GM19035 (cell line): ENCODE results near the gene OR2L5.

Source experiments
- ATAC-seq: cut with Tn5 transposase; IDR thresholded peaks from one replicate; pipeline ENCODE4 v1.9.1; 2021; ENCODE audit not compliant: unreplicated experiment

Gene OR2L5, protein sequence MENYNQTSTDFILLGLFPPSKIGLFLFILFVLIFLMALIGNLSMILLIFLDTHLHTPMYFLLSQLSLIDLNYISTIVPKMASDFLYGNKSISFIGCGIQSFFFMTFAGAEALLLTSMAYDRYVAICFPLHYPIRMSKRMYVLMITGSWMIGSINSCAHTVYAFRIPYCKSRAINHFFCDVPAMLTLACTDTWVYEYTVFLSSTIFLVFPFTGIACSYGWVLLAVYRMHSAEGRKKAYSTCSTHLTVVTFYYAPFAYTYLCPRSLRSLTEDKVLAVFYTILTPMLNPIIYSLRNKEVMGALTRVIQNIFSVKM

GRCh38 chr1:248013229-248013710, at the start of gene OR2L5:
Gene OR2L5, plus strand, starts transcription at chr1:248013660. Its CDS starts 8,288 bp downstream, at chr1:248021948.
- no peak for ATAC-seq

DNA sequence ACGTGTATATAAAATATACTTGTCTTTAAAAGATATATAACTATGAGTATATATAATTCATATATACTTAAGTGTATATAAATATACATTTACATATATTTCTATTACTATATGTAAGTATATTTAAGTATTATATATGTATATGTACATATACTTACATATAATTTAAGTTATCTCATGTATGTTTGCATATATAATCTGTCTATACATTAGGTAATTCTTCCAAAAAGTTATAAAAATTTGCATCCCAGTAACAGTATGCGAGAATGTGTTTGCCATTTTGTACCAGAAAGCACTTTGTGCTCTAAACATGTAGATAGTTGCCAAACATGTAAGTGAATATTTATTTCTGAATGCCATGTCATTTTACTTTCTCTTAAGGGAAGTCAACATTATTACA, 48.5 kb upstream of the OR2L5 start, which contains the start of gene OR2AK2:
Gene OR2AK2, plus strand, starts transcription at position 301 of the 400 bp plus-strand sequence. CDS start 144 bp downstream, outside the sequence.
- no peak for ATAC-seq

DNA sequence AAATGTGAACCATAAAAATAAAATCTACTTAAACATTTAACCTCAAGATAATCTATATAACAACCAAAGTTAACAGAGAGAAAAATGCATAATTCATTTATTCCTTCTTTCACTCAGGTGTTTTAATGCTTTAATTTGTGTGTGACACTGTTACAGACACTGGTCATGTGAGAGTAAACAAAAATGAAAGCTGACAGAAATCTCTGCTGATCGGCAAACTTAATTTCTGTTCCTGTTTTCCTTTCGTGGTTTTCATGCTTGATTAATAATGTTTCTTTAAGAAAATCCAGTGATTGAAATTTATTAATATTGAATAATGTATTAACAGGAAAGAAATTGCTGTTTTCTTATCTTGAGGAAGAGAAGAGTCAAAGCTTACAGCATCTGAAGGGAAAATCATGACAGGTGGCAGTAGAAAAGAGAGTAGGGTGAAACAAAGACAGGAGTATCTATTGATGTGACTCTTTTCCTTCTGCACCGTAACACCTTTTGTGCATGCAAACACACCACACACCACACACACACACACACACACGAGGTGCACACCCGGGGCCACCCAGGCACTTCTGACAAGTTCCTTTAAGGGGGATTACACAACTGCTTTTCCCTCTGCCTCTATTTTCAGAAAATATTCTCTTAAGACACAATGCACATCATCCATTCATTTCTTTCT, 46.8 kb upstream of the OR2L5 start:
- ATAC-seq = no peak

- no peak for ATAC-seq
Observed at GRCh38 chr1:247992986-247993385, 20.5 kb upstream of the OR2L5 start.

DNA sequence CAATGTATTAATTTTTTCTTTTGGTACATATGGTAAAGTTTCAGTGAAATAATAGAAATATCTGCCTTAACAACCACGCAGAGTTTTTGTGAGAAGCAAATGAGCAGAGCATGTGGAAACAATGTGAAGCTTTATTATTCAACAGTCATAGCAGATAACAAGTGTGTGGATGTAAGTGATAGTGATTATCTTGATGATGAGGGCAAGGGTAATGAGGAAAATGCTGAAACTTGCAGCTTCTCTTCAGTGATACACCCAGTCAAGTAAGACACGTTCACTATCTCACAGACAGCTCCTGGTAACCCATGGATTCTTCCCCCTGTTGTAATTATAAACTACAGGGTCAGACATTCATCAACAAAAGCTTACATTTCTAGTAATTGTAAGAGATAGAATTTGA, 14.6 kb upstream of the OR2L5 start:
- ATAC-seq = no peak

GRCh38 chr1:248000169-248000568, 13.3 kb upstream of the OR2L5 start:
- no peak for ATAC-seq

DNA sequence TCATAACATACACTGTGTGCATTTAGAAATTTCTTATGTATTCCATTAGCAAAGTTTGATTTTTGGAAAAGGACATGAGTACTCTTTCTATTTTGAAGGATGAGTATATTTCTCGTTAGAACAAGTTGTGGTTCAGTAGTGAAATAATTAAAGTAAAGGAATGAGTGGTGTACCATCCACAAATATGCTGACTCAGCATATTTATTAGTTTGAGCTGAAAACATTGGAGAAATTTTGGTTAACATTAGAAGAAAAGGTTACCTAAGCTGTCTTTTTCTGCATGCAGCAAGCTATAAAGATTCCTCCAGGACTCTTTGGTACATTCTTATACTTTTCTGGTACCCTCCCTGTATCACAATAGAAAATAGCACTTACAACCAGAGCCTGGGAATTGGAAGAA, 5.7 kb upstream of the OR2L5 start:
- ATAC-seq = no peak

DNA sequence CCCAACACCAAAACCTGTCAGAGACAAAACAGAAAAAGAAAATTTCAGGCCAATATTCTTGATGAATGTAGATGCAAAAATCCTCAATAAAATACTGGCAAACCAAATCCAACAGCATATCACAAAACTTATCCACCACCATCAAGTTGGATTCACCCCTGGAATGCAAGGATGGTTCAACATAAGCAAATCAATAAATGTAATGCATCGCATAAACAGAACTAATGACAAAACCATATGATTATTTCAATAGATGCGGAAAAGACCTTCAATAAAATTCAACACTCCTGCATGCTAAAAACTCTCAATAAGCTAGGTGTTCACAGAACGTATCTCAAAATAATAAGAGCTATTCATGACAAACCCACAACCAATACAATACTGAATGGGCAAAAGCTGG, 3.8 kb upstream of the OR2L5 start:
- ATAC-seq = no peak

DNA sequence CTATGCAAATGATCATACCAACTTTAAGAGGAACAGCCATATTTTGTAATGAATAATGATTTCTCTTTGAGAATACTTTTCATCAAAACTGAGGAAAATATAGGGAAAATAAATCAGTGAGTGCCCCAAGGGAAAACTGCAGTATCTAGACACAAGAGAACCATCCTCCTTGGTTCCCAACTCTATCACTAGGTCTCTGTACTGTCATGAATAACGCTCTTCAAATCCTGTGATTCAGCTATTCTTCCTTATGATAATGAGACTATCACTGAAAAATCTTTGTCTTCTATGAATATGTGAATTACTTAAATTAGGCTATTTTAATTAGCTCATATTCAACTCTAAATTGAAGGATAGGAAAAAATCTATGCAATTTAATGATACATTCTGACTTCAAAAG, 2.3 kb downstream of the OR2L5 start:
- no peak for ATAC-seq

- no peak for ATAC-seq
Observed at GRCh38 chr1:248029770-248030169, 16.3 kb downstream of the OR2L5 start, which contains the start of gene OR2L2. Gene OR2L2, plus strand, starts transcription at chr1:248030070. Its CDS starts 8,198 bp downstream, at chr1:248038268.

DNA sequence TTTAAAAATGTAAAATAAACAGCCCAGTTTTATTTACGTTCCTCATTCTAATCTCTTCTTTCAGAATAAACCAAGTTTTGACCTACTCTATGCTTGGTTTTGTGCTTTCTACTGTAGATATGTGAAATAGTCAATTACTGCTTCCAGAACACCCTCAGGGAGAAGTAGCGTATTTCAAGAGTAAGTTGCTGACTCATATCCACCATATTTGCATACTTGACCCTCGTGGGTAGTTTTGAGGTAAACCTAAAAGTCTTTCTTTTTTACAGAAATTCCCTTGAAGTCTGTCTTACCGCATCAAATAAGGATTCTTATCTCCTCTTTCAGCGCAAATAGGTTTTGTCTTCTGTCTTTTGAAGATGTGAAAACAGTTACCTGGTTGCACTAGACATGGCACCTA, 31.7 kb downstream of the OR2L5 start:
- no peak for ATAC-seq

DNA sequence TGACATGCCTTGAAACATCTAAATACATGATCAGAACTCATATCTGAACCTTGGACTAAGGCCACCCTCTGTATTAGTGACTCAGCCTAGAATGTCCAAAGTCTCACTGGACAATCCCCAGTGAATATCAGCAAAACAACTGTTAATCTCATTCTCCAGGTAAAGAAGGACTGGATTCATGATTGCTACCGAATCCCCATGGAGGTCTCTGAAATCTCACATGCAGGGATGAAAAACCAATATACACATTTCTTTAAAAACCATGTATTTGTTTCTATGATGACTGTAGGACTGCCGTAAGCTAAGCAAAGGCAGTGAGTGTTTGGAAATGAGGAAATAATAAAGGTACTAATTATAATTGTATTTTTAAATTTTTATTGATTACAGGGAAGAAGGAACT, 33.1 kb downstream of the OR2L5 start, which contains the start of gene OR2L3:
Gene OR2L3, plus strand, starts transcription at position 301 of the 400 bp plus-strand sequence. CDS start 13,846 bp downstream, outside the sequence.
- ATAC-seq = no peak

DNA sequence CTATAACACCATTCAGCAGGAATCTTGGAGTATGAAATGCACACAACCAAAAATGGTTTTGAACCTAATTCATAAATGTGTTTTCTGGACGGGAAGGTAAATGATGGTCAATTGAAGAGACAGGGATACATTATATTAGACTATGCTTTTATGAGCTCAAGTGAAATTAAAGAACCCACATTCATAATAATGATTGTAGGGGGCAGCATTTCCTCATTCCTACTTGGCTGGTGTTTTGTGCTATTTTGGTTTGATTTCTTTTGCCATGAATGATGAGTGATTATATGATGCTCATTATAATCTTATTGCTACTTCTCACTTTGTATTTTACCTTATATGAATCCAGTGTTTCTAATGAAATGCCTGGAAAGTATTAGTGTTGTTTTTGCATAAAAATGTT, 33.5 kb downstream of the OR2L5 start:
- no peak for ATAC-seq

GRCh38 chr1:248054671-248055070, 41.2 kb downstream of the OR2L5 start:
- no peak for ATAC-seq

DNA sequence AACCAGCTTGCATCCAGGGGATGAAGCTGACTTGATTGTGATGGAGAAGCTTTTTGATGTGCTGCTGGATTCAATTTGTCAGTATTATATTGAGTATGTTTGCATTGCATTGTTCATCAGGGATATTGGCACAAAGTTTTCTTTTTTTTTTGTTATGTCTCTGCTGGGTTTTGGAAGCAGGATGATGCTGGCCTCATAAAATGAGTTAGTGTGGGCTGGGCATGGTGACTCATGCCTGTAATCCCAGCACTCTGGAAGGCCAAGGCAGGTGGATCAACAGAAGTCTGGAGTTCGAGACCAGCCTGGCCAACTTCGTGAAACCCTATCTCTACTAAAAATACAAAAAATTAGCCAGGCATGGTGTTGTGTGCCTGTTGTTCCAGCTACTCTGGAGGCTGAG, 41.8 kb downstream of the OR2L5 start:
- ATAC-seq = no peak

DNA sequence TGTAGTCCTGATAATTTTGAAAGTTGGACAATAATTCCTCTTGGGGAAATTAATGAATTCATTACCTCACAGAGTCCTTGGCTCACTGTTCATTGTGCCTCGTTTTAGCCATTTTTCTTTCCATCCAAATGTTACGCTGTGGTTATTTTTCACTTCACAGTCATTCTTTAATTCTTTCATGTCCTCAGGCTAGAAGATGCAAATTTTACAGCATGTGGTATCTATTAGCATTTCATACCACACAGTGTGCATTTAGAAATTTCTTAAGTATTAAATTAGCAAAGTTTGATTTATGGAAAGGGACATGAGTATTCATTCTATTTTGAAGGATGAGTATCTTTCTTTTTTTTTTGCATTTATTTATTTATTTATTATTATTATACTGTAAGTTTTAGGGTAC, 51.6 kb downstream of the OR2L5 start:
- ATAC-seq = no peak

DNA sequence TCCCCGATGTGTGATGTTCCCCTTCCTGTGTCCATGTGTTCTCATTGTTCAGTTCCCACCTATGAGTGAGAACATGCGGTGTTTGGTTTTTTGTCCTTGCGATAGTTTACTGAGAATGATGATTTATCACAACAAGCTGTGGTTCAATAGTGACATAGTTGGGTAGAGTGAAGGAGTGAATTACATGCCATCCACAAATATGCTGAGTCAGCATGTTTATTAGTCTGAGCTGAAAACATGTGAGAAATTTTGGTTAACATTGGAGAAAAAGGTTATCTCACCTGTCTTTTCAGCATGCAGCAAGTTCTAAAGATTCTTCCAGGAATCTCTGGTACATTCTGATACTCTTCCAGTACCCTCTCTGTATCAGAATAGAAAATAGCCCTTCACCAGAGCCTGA, 52.1 kb downstream of the OR2L5 start:
- ATAC-seq = no peak
